ENCODE measurements around the gene SWSAP1. TPM values are rescaled to one million over a fixed set of nuclear protein-coding genes. Genes with fewer than 3 reads are reported as not detected.

SWSAP1 gene
- total RNA-seq, 1 experiment from 2014 or later, result 4.8 TPM

DNA sequence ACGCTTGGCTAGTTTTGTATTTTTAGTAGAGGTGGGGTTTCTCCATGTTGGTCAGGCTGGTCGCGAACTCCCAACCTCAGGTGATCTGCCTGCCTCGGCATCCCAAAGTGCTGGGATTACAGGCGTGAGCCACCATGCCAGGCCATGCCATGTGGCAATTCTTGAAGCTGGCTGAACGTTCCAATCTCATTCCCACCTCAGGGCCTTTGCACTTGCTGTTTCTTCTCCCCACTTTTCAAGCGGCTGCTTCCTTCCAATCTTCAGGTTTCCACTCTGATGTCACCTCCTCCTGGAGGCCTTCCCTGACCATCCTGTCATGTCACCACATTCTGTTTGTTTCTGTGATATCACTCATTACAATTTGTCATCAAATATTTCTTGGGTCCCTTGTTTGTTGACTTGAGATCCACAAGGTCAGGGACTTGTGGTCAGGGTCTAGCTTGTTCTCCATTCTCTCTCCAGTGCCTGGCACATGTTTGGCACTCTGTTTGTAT lies 5.4 kb downstream of the SWSAP1 start:
- H3F3A ChIP-seq (ENCODE audit: insufficient read depth, low read depth), result peaks cover 57% of the 10 kb centered on the region
- H3K27ac ChIP-seq, result no peak overlapping the region
- TF ChIP-seq EZH2 (IDR thresholded peaks at IDR 0.05; ENCODE audit: low read depth), result no peak
- TF ChIP-seq, protein P1, sequence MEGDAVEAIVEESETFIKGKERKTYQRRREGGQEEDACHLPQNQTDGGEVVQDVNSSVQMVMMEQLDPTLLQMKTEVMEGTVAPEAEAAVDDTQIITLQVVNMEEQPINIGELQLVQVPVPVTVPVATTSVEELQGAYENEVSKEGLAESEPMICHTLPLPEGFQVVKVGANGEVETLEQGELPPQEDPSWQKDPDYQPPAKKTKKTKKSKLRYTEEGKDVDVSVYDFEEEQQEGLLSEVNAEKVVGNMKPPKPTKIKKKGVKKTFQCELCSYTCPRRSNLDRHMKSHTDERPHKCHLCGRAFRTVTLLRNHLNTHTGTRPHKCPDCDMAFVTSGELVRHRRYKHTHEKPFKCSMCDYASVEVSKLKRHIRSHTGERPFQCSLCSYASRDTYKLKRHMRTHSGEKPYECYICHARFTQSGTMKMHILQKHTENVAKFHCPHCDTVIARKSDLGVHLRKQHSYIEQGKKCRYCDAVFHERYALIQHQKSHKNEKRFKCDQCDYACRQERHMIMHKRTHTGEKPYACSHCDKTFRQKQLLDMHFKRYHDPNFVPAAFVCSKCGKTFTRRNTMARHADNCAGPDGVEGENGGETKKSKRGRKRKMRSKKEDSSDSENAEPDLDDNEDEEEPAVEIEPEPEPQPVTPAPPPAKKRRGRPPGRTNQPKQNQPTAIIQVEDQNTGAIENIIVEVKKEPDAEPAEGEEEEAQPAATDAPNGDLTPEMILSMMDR (conservative IDR thresholded peaks at IDR 0.05), result no peak
- peaks cover 68% of the 10 kb centered on the region for H3K4me1 ChIP-seq (replicated peaks; ENCODE audit: insufficient read depth)
- no peaks in the 10 kb centered on the region for H3K36me3 ChIP-seq (ENCODE audit: low read depth)
- H3K4me2 ChIP-seq, result peak overlapping the region; percentile 70
- no TSS peak for BruUV-seq (replicated peaks)
- H3K9me3 ChIP-seq (ENCODE audit: insufficient read depth, low read depth), result no peaks in the 10 kb centered on the region
- no peaks in the 10 kb centered on the region for H3K9me2 ChIP-seq (ENCODE audit: insufficient read depth)
- H2AFZ ChIP-seq, result no peak overlapping the region
- intact Hi-C loops (cut with micrococcal nuclease; ENCODE audit: unreplicated experiment), result loop anchor here (5.0 kb wide), 2 partner anchors 42 to 97 kb away; no protein-coding TSS in a partner anchor
- H4K20me1 ChIP-seq (ENCODE audit: insufficient read depth), result no peaks in the 10 kb centered on the region
- no peak overlapping the region for H3K4me3 ChIP-seq
- DNase-seq, result no peak
- ChIA-PET CTCF (interaction anchor here (0.6 kb wide), 1 partner anchor 504 kb away, joined by 3 read pairs; no protein-coding TSS in a partner anchor), POLR2A (ENCODE audit: unreplicated experiment) (no interaction called here)
- no peaks in the 10 kb centered on the region for H3K27me3 ChIP-seq (ENCODE audit: insufficient read depth, low read depth)
- H3K79me2 ChIP-seq (ENCODE audit: low read depth), result peaks cover 22% of the 10 kb centered on the region

DNA sequence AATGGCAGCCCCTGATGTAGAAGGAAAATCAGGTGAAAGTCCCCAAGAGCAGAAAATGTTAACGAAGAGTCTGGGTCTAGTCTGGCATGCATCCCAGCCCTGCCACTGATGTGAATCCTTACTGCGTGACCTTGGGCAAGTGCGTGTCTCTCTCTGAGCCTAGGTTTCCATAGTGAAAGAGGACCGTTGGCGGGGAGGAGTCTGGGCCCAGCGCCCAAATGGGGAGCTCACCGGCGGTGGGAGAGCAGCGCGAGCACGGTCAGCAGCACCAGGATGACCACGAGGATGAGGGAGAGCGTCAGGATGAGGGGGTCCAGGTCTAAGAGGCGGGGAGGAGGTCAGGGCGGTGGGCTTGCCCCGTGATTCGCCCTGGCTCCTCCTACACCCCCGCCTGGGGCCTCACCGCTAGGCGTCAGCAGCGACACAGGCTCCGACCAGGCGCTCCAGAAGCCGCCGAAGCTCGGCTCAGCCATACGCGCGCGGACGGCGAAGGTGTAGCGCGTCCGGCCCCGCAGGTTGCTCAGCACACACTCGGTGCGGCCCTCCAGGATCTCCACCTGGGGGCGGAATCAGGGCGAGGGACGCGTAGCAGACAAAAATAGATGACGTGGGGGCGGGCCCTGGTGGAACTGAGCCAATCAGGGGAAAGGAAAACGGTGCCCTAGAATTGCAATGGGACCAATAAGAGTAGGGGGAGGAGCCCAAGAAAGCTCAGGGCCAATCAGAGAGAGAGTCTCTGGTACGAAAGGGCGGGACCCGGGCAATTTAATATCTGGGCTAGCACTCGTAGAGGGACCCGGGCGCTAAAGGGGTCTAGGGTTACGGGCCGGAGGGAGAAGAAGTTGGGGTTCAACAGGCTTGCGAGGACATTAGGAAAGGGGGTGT lies 6.4 kb downstream of the SWSAP1 start:
- H3K36me3 ChIP-seq (ENCODE audit: low read depth), result no peaks in the 10 kb centered on the region
- H2AFZ ChIP-seq, result peak overlapping the region; percentile 54; the same call in 1 of the 2 replicates
- CTCF ChIA-PET, result interaction anchor here (0.6 to 1.8 kb wide), 5 partner anchors 9 to 251 kb away, joined by 3 to 27 read pairs (median 3); partner anchors contain the start of gene RGL3
- H3K4me3 ChIP-seq, result peak overlapping the region; percentile 38; the same call in 1 of the 2 replicates
- POLR2A ChIA-PET (ENCODE audit: unreplicated experiment), result interaction anchor here (0.5 to 0.8 kb wide), 4 partner anchors 34 to 466 kb away, joined by 3 to 5 read pairs (median 4); partner anchors contain the start of genes CCDC159 and RGL3
- DNase-seq, result peak; percentile 85 to 91
- intact Hi-C loops (cut with micrococcal nuclease; ENCODE audit: unreplicated experiment), result loop anchor here (5.0 kb wide), 1 partner anchor 96 kb away; no protein-coding TSS in a partner anchor
- TF ChIP-seq EZH2 (IDR thresholded peaks at IDR 0.05; ENCODE audit: low read depth), result no peak
- TF ChIP-seq, protein P1 (conservative IDR thresholded peaks at IDR 0.05), result peak; percentile 70
- BruUV-seq (replicated peaks), result no TSS peak
- no peaks in the 10 kb centered on the region for H4K20me1 ChIP-seq (ENCODE audit: insufficient read depth)
- peaks cover 16% of the 10 kb centered on the region for H3K79me2 ChIP-seq (ENCODE audit: low read depth)
- H3K27ac ChIP-seq, result no peak overlapping the region
- peaks cover 55% of the 10 kb centered on the region for H3F3A ChIP-seq (ENCODE audit: insufficient read depth, low read depth)
- peak overlapping the region; percentile 70 for H3K4me2 ChIP-seq
- H3K27me3 ChIP-seq (ENCODE audit: insufficient read depth, low read depth), result no peaks in the 10 kb centered on the region
- no peaks in the 10 kb centered on the region for H3K9me2 ChIP-seq (ENCODE audit: insufficient read depth)
- H3K4me1 ChIP-seq (replicated peaks; ENCODE audit: insufficient read depth), result peaks cover 66% of the 10 kb centered on the region
- no peaks in the 10 kb centered on the region for H3K9me3 ChIP-seq (ENCODE audit: insufficient read depth, low read depth)

DNA sequence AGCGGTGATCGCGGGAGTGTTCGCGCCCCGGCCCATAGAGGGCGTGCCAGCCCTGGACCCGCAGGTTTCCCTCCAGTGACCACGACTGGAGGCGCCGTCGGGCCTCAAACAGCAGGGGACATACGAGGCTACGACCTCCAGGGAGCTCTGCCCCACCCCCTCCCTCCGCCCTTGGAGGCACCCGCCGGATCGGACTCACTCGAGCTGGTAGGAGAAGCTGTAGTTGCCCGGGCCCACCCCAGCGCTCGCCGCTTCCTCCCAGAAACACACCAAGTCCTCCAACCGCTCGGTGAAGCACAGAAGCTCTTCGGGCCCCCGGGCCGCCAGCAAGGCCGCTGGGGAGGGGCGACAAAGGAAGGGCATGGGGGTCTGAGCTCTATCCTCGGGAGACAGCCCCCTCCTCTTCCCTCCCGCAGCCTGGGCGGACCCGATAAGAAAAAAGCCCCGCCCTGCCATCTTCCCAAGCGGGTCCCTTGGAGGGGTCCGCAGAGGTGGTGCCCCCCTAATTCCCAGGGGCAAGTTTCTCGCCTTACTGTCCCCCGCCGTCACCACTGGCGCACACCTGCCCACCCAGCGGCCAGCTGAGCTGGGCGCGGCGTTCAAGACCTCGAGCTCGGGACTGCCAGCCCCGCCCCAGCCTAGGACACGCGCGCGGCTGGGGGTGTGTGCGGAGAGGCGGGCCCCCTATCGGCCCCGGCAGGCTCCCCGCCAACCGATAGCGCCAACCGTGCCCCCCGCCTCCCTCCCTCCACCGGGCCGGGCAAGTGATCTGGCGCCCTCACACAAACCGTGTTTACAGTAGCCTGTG lies 8.6 kb downstream of the SWSAP1 start:
- H3K79me2 ChIP-seq (ENCODE audit: low read depth), result no peaks in the 10 kb centered on the region
- ChIA-PET POLR2A (ENCODE audit: unreplicated experiment) (no interaction called here), CTCF (interaction anchor here (0.6 to 1.8 kb wide), 10 partner anchors 8 to 1109 kb away, joined by 3 to 14 read pairs (median 6); partner anchors contain the start of genes ODAD3, PRKCSH, RGL3 and SWSAP1)
- H3K27ac ChIP-seq, result no peak overlapping the region
- peak in 1 of 2 experiments; percentile 61 for DNase-seq
- intact Hi-C loops (cut with micrococcal nuclease; ENCODE audit: unreplicated experiment), result loop anchor here (1.0 to 5.0 kb wide), 2 partner anchors 39 to 94 kb away; no protein-coding TSS in a partner anchor
- H3K9me3 ChIP-seq (ENCODE audit: insufficient read depth, low read depth), result no peaks in the 10 kb centered on the region
- H3K27me3 ChIP-seq (ENCODE audit: insufficient read depth, low read depth), result no peaks in the 10 kb centered on the region
- H3F3A ChIP-seq (ENCODE audit: insufficient read depth, low read depth), result peaks cover 34% of the 10 kb centered on the region
- H2AFZ ChIP-seq, result peak overlapping the region; percentile 70
- H3K4me1 ChIP-seq (replicated peaks; ENCODE audit: insufficient read depth), result peaks cover 44% of the 10 kb centered on the region
- H4K20me1 ChIP-seq (ENCODE audit: insufficient read depth), result no peaks in the 10 kb centered on the region
- H3K4me2 ChIP-seq, result peak overlapping the region; percentile 87
- H3K9me2 ChIP-seq (ENCODE audit: insufficient read depth), result no peaks in the 10 kb centered on the region
- TF ChIP-seq EZH2 (IDR thresholded peaks at IDR 0.05; ENCODE audit: low read depth), result no peak
- TF ChIP-seq, protein P1 (conservative IDR thresholded peaks at IDR 0.05), result peak; percentile 61; the same call in 1 of the 2 replicates
- H3K4me3 ChIP-seq, result peak overlapping the region; percentile 59; the same call in 1 of the 2 replicates
- H3K36me3 ChIP-seq (ENCODE audit: low read depth), result no peaks in the 10 kb centered on the region
- BruUV-seq (replicated peaks), result no TSS peak
